ENCODE data around the gene MCF2L. TPM values are rescaled to one million over a fixed set of nuclear protein-coding genes. Genes with fewer than 3 reads are reported as not detected.
"Not testable (repeated sequence)": the region's sequence is repeated elsewhere in the genome, so short reads cannot be mapped to it uniquely, and the experiment has no call there.

The MCF2L gene
- total RNA-seq, 4 donors from 2014 or later: 62.1 to 186 (median 91.3) TPM

DNA sequence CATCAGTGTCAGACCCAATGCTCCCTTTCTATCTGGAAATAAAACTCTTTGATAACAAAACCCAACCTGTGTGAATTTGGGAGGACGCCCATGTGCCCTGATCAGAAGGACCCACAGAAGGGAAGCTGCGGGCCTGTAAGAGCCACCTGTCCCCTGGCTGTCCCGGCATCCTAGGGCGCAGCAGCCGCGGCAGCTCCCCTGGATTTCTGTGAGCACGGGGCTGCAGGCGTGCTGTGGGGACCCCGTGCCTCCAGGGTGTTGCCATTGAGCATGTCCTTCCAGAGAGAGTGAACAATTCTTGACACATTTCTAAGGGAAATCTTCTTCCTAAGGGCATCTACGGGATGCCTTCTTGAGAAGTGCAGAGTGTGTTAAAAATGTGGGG lies 60.0 kb downstream of the MCF2L start:
- in situ Hi-C loops (cut with MboI; ENCODE audit: low pct_ligation_motif_present in 1 of 4, low pct_unique_long_range_greater_than_20kb in 1 of 4, low sequenced_read_pairs in 3 of 4) (no loop called here), intact Hi-C loops (cut with DNase I; ENCODE audit: low total_unique reads) (no loop called here)
- no peak overlapping the region for H3K27ac ChIP-seq

DNA sequence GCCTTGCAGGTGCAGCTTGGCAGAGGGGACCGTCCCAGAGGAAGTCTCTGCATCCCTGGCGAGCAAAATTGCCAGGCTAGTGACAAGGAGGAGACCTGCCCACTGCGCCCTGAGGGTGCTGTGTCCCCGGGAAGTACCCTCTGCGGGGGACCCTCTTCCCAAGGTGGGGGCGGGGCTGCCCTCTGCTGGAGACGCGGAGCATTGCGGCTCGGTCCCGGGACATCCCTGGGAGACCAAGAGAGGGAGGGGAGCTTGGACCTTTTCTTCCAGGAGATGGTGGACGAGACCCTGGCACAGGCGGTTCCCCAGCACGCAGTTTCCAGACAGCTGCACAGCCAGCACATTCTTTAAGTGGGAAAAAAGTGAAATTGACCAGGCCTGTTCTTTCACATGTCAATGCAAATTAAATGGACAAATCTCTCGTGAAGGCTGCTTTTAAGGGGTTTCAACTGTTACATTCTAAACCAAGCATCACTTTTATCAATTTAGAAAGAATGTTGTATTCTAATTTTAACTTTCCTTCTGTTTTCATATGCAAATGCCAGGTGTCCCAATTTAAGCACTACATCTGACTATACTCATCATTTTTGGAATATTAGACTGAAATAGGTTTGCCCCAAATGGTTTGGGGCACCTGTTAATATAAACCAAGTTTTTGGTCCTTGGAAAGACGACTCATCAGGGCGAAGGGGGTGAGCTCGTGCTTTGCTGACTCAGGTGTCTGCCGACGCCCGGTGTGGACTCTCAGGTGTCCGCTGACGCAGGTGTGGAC lies 60.7 kb downstream of the MCF2L start:
- no peaks in the 10 kb centered on the region for H3K36me3 ChIP-seq
- TF ChIP-seq EP300 (IDR thresholded peaks at IDR 0.05; ENCODE audit: low read depth) (no peak), CTCF (IDR thresholded peaks at IDR 0.05) (peak; percentile 65 to 81 (median 76))
- intact Hi-C loops (cut with DNase I; ENCODE audit: low total_unique reads) (no loop called here), in situ Hi-C loops (cut with MboI; ENCODE audit: low pct_ligation_motif_present in 1 of 4, low pct_unique_long_range_greater_than_20kb in 1 of 4, low sequenced_read_pairs in 3 of 4) (no loop called here)
- H3K4me3 ChIP-seq: no peak overlapping the region
- H3K4me1 ChIP-seq: no peaks in the 10 kb centered on the region
- peak; percentile 37 for DNase-seq
- H3K27ac ChIP-seq: no peak overlapping the region
- no peaks in the 10 kb centered on the region for H3K9me3 ChIP-seq
- no peaks in the 10 kb centered on the region for H3K27me3 ChIP-seq
- 40 to 44% methylated on average over 12 to 22 of the region's 23 CpGs for WGBS, 2 donors (ENCODE audit: low coverage in 1 of 2)

More for the DNA sequence above, 60.0 kb downstream of the MCF2L start:
- no peak for DNase-seq
- H3K4me3 ChIP-seq: no peak overlapping the region
- TF ChIP-seq POLR2A (IDR thresholded peaks at IDR 0.05): no peak
- TF ChIP-seq EP300 (IDR thresholded peaks at IDR 0.05; ENCODE audit: low read depth): no peak
- no peak for TF ChIP-seq POLR2AphosphoS5 (IDR thresholded peaks at IDR 0.05)
- no peak for TF ChIP-seq CTCF (IDR thresholded peaks at IDR 0.05)
- WGBS, 2 donors (ENCODE audit: low coverage in 1 of 2): 0 to 86% methylated on average over 1 to 10 of the region's 10 CpGs
- H3K36me3 ChIP-seq: no peaks in the 10 kb centered on the region
- no peaks in the 10 kb centered on the region for H3K4me1 ChIP-seq
- no peaks in the 10 kb centered on the region for H3K27me3 ChIP-seq
- no peaks in the 10 kb centered on the region for H3K9me3 ChIP-seq

GRCh38 chr13:113030259-113030640 lies 61.2 kb downstream of the MCF2L start:
- H3K9me3 ChIP-seq; H3K27ac ChIP-seq; H3K27me3 ChIP-seq; H3K36me3 ChIP-seq; H3K4me3 ChIP-seq; DNase-seq; in situ Hi-C loops (cut with MboI; ENCODE audit: low pct_ligation_motif_present in 1 of 4, low pct_unique_long_range_greater_than_20kb in 1 of 4, low sequenced_read_pairs in 3 of 4); H3K4me1 ChIP-seq; intact Hi-C loops (cut with DNase I; ENCODE audit: low total_unique reads): not testable (repeated sequence)
- 88% methylated on average over 35 of the region's 38 CpGs; no CpG with 5 or more reads in 1 of the 2 donors for WGBS, 2 donors (ENCODE audit: low coverage in 1 of 2)

DNA sequence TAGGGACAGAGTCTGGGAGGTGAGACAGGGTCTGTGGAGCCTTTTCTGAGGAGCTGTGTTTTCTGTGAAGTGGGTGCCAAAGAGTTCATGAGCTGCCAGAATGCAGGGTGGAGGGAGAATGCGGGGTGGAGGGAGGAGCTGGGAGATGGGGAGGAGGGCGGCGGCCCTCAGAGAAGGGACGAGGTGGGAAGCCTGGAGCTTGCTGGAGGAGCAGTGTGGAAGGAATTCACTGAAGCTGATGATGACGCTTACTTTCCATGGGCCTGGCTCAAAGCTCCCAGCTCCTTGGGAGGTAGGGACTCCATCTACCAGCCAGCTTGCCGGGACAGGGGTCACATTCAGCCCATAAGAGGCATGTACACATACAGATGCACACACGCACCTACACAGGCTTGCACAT lies 62.5 kb downstream of the MCF2L start:
- no peak overlapping the region for H3K4me3 ChIP-seq
- intact Hi-C loops (cut with DNase I; ENCODE audit: low total_unique reads) (no loop called here), in situ Hi-C loops (cut with MboI; ENCODE audit: low pct_ligation_motif_present in 1 of 4, low pct_unique_long_range_greater_than_20kb in 1 of 4, low sequenced_read_pairs in 3 of 4) (no loop called here)
- DNase-seq: no peak
- no peaks in the 10 kb centered on the region for H3K27me3 ChIP-seq
- WGBS, 2 donors (ENCODE audit: low coverage in 1 of 2): 32 to 81% methylated on average over 4 to 7 of the region's 7 CpGs
- H3K4me1 ChIP-seq: peaks cover 0 to 5% (median 0%) of the 10 kb centered on the region in 4 donors
- no peak overlapping the region for H3K27ac ChIP-seq
- H3K36me3 ChIP-seq: no peaks in the 10 kb centered on the region
- no peaks in the 10 kb centered on the region for H3K9me3 ChIP-seq
- no peak for TF ChIP-seq CTCF (IDR thresholded peaks at IDR 0.05)
- TF ChIP-seq POLR2AphosphoS5 (IDR thresholded peaks at IDR 0.05): no peak
- TF ChIP-seq EP300 (IDR thresholded peaks at IDR 0.05; ENCODE audit: low read depth): no peak
- TF ChIP-seq POLR2A (IDR thresholded peaks at IDR 0.05): no peak

DNA sequence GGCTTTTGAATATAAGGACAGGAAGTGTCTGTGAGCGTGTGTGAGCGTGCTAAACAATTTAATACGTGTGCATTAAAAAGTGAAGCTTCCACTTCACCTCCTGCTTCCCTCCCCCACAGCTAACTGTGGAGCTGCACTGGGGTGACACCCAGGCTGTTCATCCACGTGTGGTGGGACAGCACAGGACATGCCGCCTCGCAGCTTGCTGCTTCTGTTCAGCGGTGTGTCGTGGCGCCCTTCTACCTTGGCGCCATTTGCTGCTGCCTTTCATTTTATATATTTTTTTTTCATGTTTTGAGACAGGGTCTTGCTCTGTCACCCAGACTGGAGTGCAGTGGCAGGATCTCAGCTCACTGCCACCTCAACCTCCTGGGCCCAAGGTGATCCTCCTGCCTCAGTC lies 63.3 kb downstream of the MCF2L start:
- in situ Hi-C loops (cut with MboI; ENCODE audit: low pct_ligation_motif_present in 1 of 4, low pct_unique_long_range_greater_than_20kb in 1 of 4, low sequenced_read_pairs in 3 of 4): no loop called here
- intact Hi-C loops (cut with DNase I; ENCODE audit: low total_unique reads): no loop called here
- WGBS, 2 donors (ENCODE audit: low coverage in 1 of 2): 91% methylated on average over 10 of the region's 10 CpGs; no CpG with 5 or more reads in 1 of the 2 donors
- Histone ChIP-seq H3K27me3 (no peaks in the 10 kb centered on the region), H3K4me1 (peaks cover 0 to 5% (median 0%) of the 10 kb centered on the region in 4 donors), H3K36me3 (no peaks in the 10 kb centered on the region), H3K4me3 (no peak overlapping the region), H3K27ac (no peak overlapping the region), H3K9me3 (no peaks in the 10 kb centered on the region)
- no peak for DNase-seq
- no peak for TF ChIP-seq CTCF (IDR thresholded peaks at IDR 0.05)
- TF ChIP-seq EP300 (IDR thresholded peaks at IDR 0.05; ENCODE audit: low read depth): no peak
- no peak for TF ChIP-seq POLR2AphosphoS5 (IDR thresholded peaks at IDR 0.05)
- no peak for TF ChIP-seq POLR2A (IDR thresholded peaks at IDR 0.05)

Data from transverse colon (tissue), 4 donors.